HL-60 (cell line): Measurements from ENCODE around the gene C7orf57.

ENCODE experiments used
- DNase-seq, 2 experiments: peaks; one replicate each; pipeline ENCODE4 v3.0.0-alpha.2; 2010 to 2020; ENCODE audit warnings: low read depth in 1 of 2, low spot score in 1 of 2
- H3K27ac ChIP-seq: fragments of 250-450 bp; sonication (Bioruptor Pico); replicated peaks from 2 replicates; pipeline ENCODE4 v1.5.1; 2020; ENCODE audit warnings: mild to moderate bottlenecking, moderate library complexity
- H3K27me3 ChIP-seq: fragments of 250-450 bp; sonication (Bioruptor Pico); 2 replicates; pipeline ENCODE4 v1.5.1; 2021; ENCODE audit warnings: mild to moderate bottlenecking, moderate library complexity; ENCODE audit not compliant: insufficient read depth, poor library complexity, severe bottlenecking
- H3K4me3 ChIP-seq: replicated peaks from 2 replicates; pipeline ENCODE4 v1.5.1; 2011; ENCODE audit warnings: mild to moderate bottlenecking, control low read depth, low read length; ENCODE audit not compliant: insufficient read depth
- GABPA ChIP-seq: IDR thresholded peaks from 2 replicates; pipeline ENCODE4 v1.6.1; 2012; ENCODE audit warnings: low read depth
- POLR2AphosphoS5 ChIP-seq: IDR thresholded peaks from 2 replicates; pipeline ENCODE4 v1.6.1; 2012; ENCODE audit warnings: low read depth
- REST ChIP-seq: IDR thresholded peaks from 2 replicates; pipeline ENCODE4 v1.6.1; 2012; ENCODE audit warnings: low read depth; ENCODE audit not compliant: insufficient replicate concordance
- SPI1 ChIP-seq: IDR thresholded peaks from 2 replicates; pipeline ENCODE4 v1.6.1; 2012; ENCODE audit warnings: low read depth, mild to moderate bottlenecking, borderline replicate concordance
- TF ChIP-seq, protein P1 (sequence below): IDR thresholded peaks from one replicate; pipeline ENCODE4 v1.5.1; 2011; ENCODE audit warnings: low read length, control low read depth, inconsistent platforms; ENCODE audit not compliant: insufficient read depth

The C7orf57 gene

GRCh38 chr7:48059706-48060105 is 24.4 kb downstream of the C7orf57 start:
- TF ChIP-seq POLR2AphosphoS5 (no peak), REST (no peak)
- TF ChIP-seq, protein P1, sequence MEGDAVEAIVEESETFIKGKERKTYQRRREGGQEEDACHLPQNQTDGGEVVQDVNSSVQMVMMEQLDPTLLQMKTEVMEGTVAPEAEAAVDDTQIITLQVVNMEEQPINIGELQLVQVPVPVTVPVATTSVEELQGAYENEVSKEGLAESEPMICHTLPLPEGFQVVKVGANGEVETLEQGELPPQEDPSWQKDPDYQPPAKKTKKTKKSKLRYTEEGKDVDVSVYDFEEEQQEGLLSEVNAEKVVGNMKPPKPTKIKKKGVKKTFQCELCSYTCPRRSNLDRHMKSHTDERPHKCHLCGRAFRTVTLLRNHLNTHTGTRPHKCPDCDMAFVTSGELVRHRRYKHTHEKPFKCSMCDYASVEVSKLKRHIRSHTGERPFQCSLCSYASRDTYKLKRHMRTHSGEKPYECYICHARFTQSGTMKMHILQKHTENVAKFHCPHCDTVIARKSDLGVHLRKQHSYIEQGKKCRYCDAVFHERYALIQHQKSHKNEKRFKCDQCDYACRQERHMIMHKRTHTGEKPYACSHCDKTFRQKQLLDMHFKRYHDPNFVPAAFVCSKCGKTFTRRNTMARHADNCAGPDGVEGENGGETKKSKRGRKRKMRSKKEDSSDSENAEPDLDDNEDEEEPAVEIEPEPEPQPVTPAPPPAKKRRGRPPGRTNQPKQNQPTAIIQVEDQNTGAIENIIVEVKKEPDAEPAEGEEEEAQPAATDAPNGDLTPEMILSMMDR: no peak
- no peaks in the 10 kb centered on the region for H3K27me3 ChIP-seq
- no peak overlapping the region for H3K27ac ChIP-seq
- no peak overlapping the region for H3K4me3 ChIP-seq
- DNase-seq: no peak

- no peak overlapping the region for H3K4me3 ChIP-seq
- H3K27me3 ChIP-seq: no peaks in the 10 kb centered on the region
- DNase-seq: no peak
- TF ChIP-seq REST (no peak), GABPA (no peak), SPI1 (no peak)
- H3K27ac ChIP-seq: no peak overlapping the region
Measured at GRCh38 chr7:48063985-48064384, 28.6 kb downstream of the C7orf57 start.

- Histone ChIP-seq H3K27ac (no peak overlapping the region), H3K27me3 (no peaks in the 10 kb centered on the region), H3K4me3 (no peak overlapping the region)
- no peak for DNase-seq
- no peak for TF ChIP-seq POLR2AphosphoS5
- no peak for TF ChIP-seq REST
Measured at GRCh38 chr7:48067475-48067874, 32.1 kb downstream of the C7orf57 start.

- TF ChIP-seq POLR2AphosphoS5 (no peak), SPI1 (no peak), REST (no peak), GABPA (no peak)
- TF ChIP-seq, protein P1: no peak
- no peak for DNase-seq
- Histone ChIP-seq H3K27me3 (no peaks in the 10 kb centered on the region), H3K27ac (no peak overlapping the region), H3K4me3 (no peak overlapping the region)
Measured at GRCh38 chr7:48074204-48074654, 38.9 kb downstream of the C7orf57 start.
